NAMALWA (cell line): ENCODE measurements around the gene DNM2.
A peak's percentile ranks its signal among the peaks of the same experiment; 100 is the strongest.
"Not testable (repeated sequence)": the region's sequence is repeated elsewhere in the genome, so short reads cannot be mapped to it uniquely, and the experiment has no call there.

Source experiments
- DNase-seq: peaks from one replicate; pipeline ENCODE4 v3.0.0-alpha.2; 2015; ENCODE audit warnings: low spot score

Gene DNM2

DNA sequence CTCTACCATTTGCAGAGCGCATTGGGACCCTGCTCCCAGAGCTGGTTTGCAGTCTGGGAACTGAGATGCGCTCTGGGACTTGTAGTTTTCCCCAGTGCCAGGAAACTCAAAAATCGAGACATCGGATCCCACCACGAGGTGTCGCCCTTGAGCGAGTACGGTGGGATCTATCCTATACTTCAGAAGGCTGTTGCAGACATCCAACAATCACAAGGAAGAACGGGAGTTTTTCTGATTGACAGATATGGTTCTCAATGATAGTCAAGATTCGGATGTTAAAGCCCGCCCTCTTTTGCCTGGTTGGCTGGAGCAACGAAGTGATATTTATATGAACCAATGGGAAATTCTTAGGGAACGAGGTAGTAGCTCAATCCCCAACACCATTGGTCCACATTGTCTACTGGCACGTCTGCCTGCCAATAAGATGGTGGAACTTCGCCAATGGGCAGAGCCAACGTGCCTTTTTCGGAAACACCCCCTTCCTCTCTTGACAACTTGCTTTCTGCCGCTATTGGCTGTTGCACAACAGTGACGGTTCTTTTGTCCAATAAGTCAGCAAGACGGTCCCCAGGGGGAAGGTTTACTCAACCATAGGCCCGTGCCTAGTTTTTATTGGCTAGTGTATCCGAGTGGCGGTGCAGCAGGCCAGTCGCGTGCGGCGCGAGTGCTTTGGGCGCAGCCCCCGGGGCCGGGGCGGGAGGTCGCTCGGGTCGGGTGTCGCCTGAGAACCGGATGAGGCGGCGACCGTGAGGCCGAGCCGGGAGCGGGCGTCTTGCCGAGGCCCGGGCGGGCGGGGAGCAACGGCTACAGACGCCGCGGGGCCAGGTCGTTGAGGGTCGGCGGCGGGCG is at the start of gene DNM2:
TSS of gene DNM2 (plus strand) at position 724 of the 849 bp plus-strand sequence. CDS start 164 bp downstream, outside the sequence.
- peak; percentile 100 for DNase-seq

DNA sequence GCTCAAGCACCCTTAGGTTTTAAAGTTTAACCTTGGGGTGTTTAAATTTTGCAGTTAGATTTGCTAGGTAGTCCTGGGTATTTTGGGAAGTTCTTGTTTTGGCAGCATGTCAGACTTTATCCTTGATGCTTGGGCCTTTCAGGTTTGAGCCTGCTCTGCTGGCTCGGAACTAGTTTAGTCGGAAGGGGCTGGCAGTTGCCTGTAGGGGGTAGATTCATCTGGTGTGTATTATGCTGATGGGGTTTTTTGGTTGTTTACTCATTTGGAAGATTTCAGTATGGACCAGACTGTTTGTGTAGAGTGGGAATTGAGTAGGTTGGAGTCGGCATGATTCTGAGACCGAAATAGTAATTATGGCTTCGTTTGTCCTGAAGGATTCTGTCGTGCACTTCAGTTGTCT is 48.6 kb upstream of the DNM2 start:
- DNase-seq = no peak

- DNase-seq = no peak
Measured at GRCh38 chr19:10670182-10670581, 47.7 kb upstream of the DNM2 start.

DNA sequence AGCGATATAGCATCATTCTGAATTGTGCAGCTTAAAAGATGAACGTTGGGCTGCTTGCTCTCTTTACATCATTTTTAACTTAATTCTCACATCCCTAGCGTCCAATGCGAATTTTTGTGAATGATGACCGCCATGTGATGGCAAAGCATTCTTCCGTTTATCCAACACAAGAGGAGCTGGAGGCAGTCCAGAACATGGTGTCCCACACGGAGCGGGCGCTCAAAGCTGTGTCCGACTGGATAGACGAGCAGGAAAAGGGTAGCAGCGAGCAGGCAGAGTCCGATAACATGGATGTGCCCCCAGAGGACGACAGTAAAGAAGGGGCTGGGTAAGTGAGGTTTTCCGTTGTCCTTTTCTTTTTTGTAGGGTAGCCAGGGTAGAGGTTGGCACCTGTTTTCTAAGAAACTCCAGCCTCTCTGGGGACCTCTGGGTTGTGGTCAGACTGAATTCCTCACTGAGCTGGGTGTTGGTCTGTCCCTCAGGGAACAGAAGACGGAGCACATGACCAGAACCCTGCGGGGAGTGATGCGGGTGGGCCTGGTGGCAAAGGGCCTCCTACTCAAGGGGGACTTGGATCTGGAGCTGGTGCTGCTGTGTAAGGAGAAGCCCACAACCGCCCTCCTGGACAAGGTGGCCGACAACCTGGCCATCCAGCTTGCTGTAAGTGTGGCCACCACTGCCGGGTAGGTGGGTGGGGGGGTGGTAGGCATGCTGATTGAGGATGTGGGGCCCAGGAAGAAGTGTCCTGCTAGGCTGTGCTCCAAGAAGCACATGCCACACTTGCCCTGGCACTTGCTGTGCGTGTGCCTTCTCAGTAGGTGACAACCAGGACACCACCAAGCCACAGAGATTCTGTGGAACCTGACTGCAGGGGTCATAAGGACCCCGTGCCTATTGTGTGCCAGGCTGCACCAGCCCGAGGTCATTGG is 46.7 kb upstream of the DNM2 start:
- DNase-seq = no peak

DNA sequence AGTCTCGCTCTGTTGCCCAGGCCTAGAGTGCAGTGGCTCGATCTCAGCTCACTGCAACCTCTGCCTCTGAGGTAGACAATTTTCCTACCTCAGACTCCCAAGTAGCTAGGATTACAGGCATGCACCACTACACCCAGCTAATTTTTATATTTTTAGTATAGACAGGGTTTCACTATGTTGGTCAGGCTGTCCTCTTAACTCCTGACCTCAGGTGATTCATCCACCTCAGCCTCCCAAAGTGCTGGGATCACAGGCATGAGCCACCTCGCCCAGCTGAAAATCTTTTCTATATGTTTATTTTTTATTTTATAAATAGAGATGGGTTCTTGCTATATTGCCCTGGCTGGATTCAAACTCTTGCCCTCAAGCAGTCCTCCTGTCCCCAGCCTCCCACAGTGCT is 46.0 kb upstream of the DNM2 start:
- DNase-seq = not testable (repeated sequence)

DNA sequence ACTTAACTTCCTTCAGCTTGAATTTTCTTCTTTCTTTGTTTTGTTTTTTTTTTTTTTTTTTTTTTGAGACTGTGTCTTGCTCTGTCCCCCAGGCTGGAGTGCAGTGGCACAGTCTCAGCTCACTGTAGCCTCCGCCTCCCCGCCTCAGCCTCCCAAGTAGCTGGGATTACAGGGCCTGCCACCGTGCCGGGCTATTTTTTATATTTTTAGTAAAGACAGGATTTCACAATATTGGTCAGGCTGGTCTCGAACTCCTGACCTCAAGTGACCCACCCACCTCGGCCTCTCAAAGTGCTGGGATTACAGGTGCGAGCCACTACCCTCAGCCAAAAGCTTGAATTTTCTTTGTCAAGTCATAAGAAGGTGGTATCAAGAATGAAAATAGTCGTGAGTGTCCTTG is 42.7 kb upstream of the DNM2 start:
- DNase-seq = not testable (repeated sequence)

DNA sequence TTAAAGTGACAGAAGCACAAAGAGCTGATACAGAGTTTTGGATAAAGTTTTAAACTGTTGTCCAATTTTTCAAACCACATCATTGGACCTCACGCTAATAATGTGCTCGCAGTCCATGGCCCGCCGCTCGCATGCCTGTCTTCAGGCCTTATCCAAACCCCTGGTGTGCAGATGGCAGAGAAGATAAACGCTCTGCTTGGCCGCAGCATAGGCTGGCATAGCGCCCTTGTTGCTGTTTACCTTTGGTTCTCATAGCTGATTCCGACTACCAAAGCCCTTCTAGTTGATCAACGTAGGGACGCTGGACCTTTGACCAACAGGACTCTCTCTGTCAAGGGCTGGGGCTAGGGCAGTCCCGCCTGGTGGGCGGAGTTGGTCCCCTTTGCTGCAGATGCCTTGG is 40.1 kb upstream of the DNM2 start:
- no peak for DNase-seq

DNA sequence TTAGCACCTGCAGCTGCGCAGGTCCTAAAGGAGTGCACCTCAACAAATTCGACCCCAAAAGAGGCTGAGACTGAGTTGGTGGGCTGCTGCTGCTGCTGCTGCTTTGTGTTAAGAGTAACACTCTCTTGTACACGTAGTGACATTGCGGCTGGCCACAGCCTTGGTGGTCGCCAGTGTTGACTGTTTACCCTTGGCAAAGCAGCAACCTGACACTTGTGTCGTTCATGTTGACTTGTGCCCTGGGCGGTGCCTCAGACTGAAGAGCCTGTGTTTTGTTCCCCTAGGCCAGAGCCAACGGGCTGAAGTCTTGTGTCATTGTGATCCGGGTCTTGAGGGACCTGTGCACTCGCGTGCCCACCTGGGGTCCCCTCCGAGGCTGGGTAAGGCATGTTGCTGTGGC is 39.1 kb upstream of the DNM2 start:
- DNase-seq = no peak

GRCh38 chr19:10679743-10680142 is 38.1 kb upstream of the DNM2 start:
- DNase-seq = no peak

DNA sequence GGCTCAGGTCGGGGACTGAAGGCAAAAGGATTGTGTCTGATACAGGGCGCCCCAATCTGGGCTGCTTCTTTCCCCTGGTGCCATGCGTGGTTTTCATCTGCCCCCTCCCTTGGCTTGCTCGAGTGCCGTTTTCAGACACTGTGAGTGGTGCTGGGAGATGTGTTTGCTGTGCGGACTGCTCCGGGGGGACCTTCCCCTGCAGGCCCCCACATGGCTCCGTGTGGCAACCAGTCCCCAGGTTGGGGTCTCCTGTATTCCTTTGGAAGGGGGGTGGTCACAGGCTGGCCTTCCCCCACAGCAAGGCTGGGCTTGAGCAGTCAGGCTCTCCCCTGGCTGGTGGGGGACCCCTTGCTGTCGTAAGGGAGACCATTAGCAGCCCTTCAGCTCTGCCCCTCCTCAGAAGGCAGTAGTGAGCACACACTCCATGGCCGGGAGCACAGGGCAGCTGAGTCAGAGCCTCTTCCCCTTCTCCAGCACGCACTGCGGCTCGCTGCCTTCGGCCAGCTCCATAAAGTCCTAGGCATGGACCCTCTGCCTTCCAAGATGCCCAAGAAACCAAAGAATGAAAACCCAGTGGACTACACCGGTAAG is 37.2 kb upstream of the DNM2 start:
- DNase-seq = no peak

DNA sequence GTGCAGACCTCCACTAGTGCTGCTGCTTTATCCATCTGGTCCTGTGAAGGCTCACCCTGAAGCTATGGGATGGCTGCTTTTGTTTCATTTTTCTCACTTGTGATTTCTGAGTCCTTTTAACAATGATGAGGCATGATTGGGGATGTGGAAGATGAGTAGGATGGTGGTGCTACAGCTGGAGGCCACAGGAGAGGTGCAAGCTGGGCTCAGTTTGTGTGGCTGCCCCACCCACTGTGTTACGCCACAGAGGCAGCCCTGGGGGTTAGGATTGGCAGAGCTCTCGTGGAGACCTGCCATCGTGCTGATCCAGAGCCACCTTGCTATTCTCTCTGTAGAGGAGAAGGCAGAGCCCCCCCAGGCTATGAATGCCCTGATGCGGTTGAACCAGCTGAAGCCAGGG is 36.2 kb upstream of the DNM2 start:
- no peak for DNase-seq

GRCh38 chr19:10682397-10683063 is 35.3 kb upstream of the DNM2 start:
- DNase-seq = no peak

DNA sequence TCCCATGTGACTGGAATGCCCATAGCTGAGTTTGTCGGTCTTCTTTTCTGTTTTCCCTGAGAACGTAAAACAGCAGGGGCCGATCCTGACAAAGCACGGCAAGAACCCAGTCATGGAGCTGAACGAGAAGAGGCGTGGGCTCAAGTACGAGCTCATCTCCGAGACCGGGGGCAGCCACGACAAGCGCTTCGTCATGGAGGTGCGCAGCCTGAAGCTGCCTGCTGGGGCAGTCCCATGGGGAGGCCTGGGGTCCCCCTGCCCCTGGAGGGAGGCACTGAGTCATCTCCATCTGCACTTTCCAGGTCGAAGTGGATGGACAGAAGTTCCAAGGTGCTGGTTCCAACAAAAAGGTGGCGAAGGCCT is 34.8 kb upstream of the DNM2 start:
- DNase-seq = no peak

DNA sequence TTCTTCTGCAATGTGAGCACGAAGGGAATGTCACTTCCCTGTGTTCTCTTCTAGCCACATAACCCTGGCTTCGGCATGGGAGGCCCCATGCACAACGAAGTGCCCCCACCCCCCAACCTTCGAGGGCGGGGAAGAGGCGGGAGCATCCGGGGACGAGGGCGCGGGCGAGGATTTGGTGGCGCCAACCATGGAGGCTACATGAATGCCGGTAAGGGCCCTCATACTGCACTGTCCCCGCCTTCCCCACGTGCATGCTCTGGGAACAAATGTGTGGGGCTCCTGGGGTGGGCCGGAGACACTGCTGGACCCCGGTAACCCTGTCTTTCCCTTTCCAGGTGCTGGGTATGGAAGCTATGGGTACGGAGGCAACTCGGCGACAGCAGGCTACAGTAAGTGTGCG is 34.3 kb upstream of the DNM2 start:
- DNase-seq = no peak

DNA sequence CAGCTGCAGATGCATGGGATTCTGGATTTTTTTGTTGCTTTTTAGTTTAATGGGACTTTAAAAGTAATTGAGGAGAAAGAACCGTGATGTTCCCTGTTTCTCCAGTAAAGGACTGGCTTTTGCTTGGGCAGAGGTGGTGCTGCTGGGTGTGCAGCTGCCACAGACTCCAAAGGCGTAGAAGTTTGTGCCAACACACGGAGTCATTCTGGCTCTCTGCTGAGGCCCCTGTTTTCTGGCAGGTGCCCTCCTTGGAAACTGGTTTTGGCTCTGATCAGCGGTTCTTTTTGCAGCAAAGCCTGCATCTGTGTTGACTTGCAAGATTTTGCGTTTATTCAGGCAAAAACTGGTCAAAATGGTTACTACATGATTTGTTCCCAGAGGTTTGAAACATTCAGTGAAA is 32.7 kb upstream of the DNM2 start:
- no peak for DNase-seq

- DNase-seq = no peak
Measured at GRCh38 chr19:10686193-10686592, 31.7 kb upstream of the DNM2 start.

DNA sequence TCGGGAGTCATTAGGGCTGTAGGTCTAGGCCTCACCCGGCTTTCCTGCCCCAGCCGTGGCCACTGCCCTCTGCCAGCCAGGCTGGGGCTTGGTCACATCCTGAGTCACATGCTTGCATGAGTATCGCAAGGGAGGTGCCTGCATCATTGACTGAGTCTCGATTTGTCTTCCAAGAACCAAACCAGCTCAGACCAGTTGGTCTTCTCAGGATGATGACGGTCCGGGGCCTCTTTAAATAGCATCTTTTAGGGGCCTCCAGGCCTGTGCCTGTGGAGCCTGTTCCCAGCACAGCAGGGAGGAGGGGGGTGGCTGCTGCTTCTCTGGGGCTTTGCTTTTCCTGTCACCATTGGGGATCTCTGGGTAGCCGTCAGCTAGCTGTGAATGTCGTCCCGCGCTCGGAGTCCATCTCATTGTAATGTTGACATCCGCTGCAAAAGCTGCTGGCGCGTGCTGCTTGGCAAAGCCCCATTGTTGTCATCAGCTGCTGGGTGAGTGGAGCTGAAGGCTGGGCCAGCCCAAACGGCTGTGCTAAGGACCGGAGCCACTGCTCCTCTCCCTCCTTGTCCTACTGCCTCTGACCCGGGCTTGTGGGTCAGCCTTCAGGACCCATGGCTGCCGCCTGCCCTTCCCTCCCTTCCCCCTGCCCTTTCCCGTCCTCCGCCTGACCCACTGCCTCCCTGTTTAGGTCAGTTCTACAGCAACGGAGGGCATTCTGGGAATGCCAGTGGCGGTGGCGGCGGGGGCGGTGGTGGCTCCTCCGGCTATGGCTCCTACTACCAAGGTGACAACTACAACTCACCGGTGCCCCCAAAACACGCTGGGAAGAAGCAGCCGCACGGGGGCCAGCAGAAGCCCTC is 31.0 kb upstream of the DNM2 start:
- no peak for DNase-seq

- DNase-seq = no peak
Measured at GRCh38 chr19:10687518-10688288, 30.2 kb upstream of the DNM2 start.

- no peak for DNase-seq
Measured at GRCh38 chr19:10688545-10689280, 29.2 kb upstream of the DNM2 start.

DNA sequence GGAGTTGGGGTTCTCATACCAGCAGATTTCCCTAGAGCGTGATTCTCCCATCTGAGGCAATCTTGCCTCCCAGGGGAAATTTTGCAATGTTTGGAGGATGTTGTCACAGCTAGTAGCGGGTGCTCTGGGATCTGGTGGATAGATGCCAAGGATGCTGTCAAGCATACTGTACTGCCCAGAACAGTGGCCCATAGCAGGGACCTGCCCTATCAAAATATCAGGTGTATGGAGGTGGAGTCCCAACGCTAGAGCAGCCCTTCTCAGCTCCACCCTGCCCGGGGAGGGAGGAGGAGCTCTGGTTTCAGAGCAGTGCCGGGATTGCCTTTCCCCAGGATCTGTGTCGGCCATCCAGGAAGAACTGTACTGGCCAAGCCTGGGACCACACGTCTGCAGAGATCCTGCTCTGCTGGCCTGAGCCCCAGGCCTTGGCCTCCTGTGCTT is 27.5 kb upstream of the DNM2 start:
- DNase-seq = no peak
